OCI-LY7 (cell line): Measurements from ENCODE around the gene GRHL1.

ENCODE experiments used
- EZH2phosphoT487 ChIP-seq: fragments of 200-600 bp; sonication (generic); IDR thresholded peaks from 2 replicates; pipeline ENCODE4 v1.6.1; 2018; ENCODE audit warnings: low read depth, borderline replicate concordance, mild to moderate bottlenecking, mixed run types, antibody characterized with exemption, low read length, moderate library complexity, mixed read lengths
- TF ChIP-seq, protein P1 (sequence below): fragments of 200-600 bp; sonication (generic); conservative IDR thresholded peaks from 2 replicates; pipeline ENCODE4 v1.5.1; 2014; ENCODE audit warnings: mild to moderate bottlenecking, antibody characterized with exemption, low read length, moderate library complexity, mixed read lengths

DNA sequence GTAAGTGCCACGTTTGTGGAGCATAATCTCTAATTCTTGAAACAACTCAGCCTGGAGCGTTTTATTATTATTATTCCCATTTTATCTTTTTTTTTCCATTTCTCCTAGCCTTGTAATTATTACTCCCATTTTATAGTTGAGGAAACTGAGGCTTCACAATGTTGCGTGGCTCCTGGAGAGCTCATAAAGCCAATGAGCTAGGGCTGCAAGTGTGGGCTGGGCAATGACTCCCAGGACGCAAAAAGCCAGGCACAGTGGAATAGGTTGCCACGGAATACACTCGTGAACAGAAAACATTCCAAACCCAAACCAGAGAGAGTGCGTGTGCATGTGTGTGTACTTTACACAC is 78.4 kb downstream of the GRHL1 start:
- TF ChIP-seq, protein P1, sequence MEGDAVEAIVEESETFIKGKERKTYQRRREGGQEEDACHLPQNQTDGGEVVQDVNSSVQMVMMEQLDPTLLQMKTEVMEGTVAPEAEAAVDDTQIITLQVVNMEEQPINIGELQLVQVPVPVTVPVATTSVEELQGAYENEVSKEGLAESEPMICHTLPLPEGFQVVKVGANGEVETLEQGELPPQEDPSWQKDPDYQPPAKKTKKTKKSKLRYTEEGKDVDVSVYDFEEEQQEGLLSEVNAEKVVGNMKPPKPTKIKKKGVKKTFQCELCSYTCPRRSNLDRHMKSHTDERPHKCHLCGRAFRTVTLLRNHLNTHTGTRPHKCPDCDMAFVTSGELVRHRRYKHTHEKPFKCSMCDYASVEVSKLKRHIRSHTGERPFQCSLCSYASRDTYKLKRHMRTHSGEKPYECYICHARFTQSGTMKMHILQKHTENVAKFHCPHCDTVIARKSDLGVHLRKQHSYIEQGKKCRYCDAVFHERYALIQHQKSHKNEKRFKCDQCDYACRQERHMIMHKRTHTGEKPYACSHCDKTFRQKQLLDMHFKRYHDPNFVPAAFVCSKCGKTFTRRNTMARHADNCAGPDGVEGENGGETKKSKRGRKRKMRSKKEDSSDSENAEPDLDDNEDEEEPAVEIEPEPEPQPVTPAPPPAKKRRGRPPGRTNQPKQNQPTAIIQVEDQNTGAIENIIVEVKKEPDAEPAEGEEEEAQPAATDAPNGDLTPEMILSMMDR: no peak
- no peak for TF ChIP-seq EZH2phosphoT487
